Mesothelial cell of epicardium (in vitro differentiated cells): ENCODE data around the gene DHX30. TPM values are rescaled to one million over a fixed set of nuclear protein-coding genes. Genes with fewer than 3 reads are reported as not detected.

Experiments
- DNase-seq, 2 experiments: peaks; one replicate each; pipeline ENCODE4 v3.0.0; 2021; ENCODE audit warnings: low spot score in 2 of 2; ENCODE audit not compliant: unreplicated experiment in 2 of 2
- H3K27ac Mint-ChIP-seq: 2 replicates; pipeline ENCODE4 v1.8.0; 2021; ENCODE audit warnings: mixed read lengths
- H3K27me3 Mint-ChIP-seq: 2 replicates; pipeline ENCODE4 v1.8.0; 2021; ENCODE audit warnings: low read depth, mixed read lengths
- H3K36me3 Mint-ChIP-seq: 2 replicates; pipeline ENCODE4 v1.8.0; 2021; ENCODE audit warnings: mixed read lengths
- H3K4me1 Mint-ChIP-seq: 2 replicates; pipeline ENCODE4 v1.8.0; 2021; ENCODE audit warnings: mixed read lengths
- H3K4me3 Mint-ChIP-seq: 2 replicates; pipeline ENCODE4 v1.8.0; 2021; ENCODE audit warnings: mild to moderate bottlenecking, moderate library complexity, mixed read lengths
- H3K9me3 Mint-ChIP-seq: 2 replicates; pipeline ENCODE4 v1.8.0; 2021; ENCODE audit warnings: mixed read lengths
- total RNA-seq: library from RNA; stranded (reverse); gene quantifications from 3 replicates; pipeline ENCODE4 v1.2.1, GENCODE V29; 2021
- TF ChIP-seq, protein P1 (sequence below): fragments of 200-600 bp; sonication (generic); IDR thresholded peaks from one replicate; pipeline ENCODE4 v1.5.0; 2021; ENCODE audit warnings: antibody characterized with exemption; ENCODE audit not compliant: unreplicated experiment

The DHX30 gene
- total RNA-seq, 1 donor from 2014 or later, result 122 TPM

DNA sequence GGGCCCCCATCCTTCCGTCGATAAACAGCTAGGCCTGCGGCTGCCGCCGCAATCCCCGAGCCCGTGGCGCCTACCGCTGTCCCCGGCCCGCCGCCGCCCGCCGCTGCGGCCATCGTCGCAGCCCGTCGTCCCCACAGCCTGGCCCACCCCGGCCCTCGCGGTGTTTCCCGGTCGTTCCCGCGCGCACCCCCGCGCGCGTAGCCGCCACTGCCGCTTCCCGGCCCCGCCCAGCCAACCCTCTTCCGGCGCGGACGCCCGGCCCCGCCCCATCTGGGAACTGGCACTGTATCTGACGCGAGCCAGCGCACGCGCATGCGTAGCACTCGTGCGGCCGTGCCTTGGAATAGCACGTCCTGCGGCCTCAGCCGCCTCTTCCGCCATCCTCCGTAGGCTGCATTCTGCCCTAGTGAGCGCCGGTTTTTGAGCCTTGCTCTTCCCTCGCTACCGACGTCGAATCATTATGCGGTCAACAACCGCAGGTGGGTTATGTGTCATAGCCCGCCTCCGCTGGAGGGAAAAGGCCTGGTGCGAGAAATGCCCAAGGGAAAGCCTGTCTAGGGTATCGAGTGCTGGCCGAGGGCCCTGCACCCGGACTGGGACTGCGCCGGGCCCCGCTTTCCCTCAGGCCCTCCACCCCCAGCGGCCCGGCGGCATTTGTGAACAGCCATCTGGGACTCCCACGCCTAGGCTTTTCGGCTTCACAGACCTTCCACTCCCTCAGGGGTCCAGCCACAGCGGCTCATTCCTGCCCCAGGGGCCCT lies 21.1 kb upstream of the DHX30 start, which contains the start of gene SMARCC1:
TSS of gene SMARCC1 (minus strand) at position 209 of the 761 bp plus-strand sequence. CDS start at position 113, 96 bp downstream.
- Mint-ChIP-seq H3K36me3 (no peaks in the 10 kb centered on the region), H3K27me3 (no peaks in the 10 kb centered on the region), H3K4me1 (peaks cover 21% of the 10 kb centered on the region), H3K27ac (peak within 1 kb of the TSS; percentile 100), H3K4me3 (peak within 1 kb of the TSS; percentile 96), H3K9me3 (no peaks in the 10 kb centered on the region)
- TF ChIP-seq, protein P1, sequence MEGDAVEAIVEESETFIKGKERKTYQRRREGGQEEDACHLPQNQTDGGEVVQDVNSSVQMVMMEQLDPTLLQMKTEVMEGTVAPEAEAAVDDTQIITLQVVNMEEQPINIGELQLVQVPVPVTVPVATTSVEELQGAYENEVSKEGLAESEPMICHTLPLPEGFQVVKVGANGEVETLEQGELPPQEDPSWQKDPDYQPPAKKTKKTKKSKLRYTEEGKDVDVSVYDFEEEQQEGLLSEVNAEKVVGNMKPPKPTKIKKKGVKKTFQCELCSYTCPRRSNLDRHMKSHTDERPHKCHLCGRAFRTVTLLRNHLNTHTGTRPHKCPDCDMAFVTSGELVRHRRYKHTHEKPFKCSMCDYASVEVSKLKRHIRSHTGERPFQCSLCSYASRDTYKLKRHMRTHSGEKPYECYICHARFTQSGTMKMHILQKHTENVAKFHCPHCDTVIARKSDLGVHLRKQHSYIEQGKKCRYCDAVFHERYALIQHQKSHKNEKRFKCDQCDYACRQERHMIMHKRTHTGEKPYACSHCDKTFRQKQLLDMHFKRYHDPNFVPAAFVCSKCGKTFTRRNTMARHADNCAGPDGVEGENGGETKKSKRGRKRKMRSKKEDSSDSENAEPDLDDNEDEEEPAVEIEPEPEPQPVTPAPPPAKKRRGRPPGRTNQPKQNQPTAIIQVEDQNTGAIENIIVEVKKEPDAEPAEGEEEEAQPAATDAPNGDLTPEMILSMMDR, result no peak
- DNase-seq, result peak; percentile 98

DNA sequence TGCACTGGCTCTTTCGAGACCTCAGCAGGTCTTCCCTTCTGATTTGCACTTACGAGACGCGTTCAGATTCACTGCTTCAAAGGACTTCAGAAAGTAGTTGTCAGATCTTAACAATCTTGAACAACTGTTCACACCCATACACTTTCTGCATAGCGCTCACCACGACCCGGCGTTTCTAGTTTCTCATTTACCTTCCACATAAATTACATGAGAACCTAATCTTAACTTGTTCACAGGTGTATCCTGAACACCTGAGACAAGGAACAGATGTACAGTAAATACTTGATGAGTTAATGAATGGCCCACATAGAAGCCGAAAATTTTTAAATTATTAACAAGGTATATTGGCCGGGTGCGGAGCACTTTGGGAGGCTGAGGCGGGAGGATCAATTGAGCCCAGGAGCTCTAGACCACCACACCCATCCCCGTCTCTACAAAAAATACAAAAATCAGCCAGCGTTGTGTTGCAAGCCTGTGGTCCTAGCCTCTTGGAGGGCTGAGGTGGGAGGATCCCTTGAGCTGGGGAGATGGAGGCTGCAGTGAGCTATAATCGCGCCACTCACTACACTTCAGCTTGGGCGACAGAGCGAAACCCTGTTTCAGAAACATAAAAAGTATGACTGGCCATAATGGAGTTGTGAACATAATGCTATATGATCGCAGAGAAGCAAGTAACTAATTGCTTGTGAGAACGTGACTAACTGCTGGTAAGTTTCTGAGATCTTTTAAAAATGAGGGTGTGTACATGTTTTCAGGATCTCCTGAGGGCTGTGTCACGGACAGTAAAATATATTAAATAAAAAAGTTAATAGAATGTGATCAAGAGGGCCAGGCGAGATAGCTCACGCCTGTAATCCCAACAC lies 20.3 kb upstream of the DHX30 start:
- no peaks in the 10 kb centered on the region for H3K9me3 Mint-ChIP-seq
- H3K4me3 Mint-ChIP-seq, result peak overlapping the region; percentile 93
- H3K27ac Mint-ChIP-seq, result peak overlapping the region; percentile 100
- H3K36me3 Mint-ChIP-seq, result no peaks in the 10 kb centered on the region
- TF ChIP-seq, protein P1, result no peak
- H3K4me1 Mint-ChIP-seq, result peaks cover 21% of the 10 kb centered on the region
- no peaks in the 10 kb centered on the region for H3K27me3 Mint-ChIP-seq
- DNase-seq, result no peak

DNA sequence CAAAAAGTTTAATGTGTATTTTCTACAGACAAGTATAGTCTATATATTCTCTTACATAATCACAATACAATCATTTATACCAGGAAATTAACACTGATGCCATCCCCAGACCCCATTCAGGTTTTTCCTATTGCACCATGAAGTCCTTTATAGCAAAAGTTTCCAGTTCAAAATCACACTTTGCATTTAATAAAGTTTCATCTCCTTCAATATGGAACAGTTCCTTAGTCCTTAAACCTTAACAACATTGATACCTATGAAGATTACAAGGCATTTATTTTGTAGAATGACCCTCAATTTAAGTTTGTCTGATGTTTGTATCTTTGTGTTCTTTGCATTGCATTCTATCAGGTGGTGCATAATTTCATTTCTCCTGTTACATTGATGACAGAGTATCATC lies 19.3 kb upstream of the DHX30 start:
- Mint-ChIP-seq H3K27me3 (no peaks in the 10 kb centered on the region), H3K4me1 (peaks cover 21% of the 10 kb centered on the region), H3K36me3 (no peaks in the 10 kb centered on the region), H3K9me3 (no peaks in the 10 kb centered on the region), H3K27ac (peak overlapping the region; percentile 4), H3K4me3 (no peak overlapping the region)
- DNase-seq, result no peak
- TF ChIP-seq, protein P1, result no peak

- peaks cover 6% of the 10 kb centered on the region for H3K9me3 Mint-ChIP-seq
- H3K4me3 Mint-ChIP-seq, result no peak overlapping the region
- TF ChIP-seq, protein P1, result no peak
- DNase-seq, result no peak
- H3K36me3 Mint-ChIP-seq, result no peaks in the 10 kb centered on the region
- no peaks in the 10 kb centered on the region for H3K4me1 Mint-ChIP-seq
- no peak overlapping the region for H3K27ac Mint-ChIP-seq
- no peaks in the 10 kb centered on the region for H3K27me3 Mint-ChIP-seq
Observed at GRCh38 chr3:47791193-47791855, 11.6 kb upstream of the DHX30 start.

- H3K27ac Mint-ChIP-seq, result no peak overlapping the region
- H3K9me3 Mint-ChIP-seq, result peaks cover 6% of the 10 kb centered on the region
- no peak for DNase-seq
- TF ChIP-seq, protein P1, result no peak
- no peaks in the 10 kb centered on the region for H3K27me3 Mint-ChIP-seq
- H3K4me3 Mint-ChIP-seq, result no peak overlapping the region
- no peaks in the 10 kb centered on the region for H3K36me3 Mint-ChIP-seq
- no peaks in the 10 kb centered on the region for H3K4me1 Mint-ChIP-seq
Observed at GRCh38 chr3:47792699-47793098, 10.2 kb upstream of the DHX30 start.
